SK-N-MC (cell line): ENCODE results near the gene CSE1L.

Experiments used
- EZH2 ChIP-seq: fragments of 200-600 bp; sonication (generic); IDR thresholded peaks from one replicate; pipeline ENCODE4 v1.6.1; 2017; ENCODE audit warnings: antibody characterized with exemption
- POLR2AphosphoS5 ChIP-seq: IDR thresholded peaks from 2 replicates; pipeline ENCODE4 v1.6.1; 2012; ENCODE audit warnings: mild to moderate bottlenecking, low read depth, low read length, borderline replicate concordance

DNA sequence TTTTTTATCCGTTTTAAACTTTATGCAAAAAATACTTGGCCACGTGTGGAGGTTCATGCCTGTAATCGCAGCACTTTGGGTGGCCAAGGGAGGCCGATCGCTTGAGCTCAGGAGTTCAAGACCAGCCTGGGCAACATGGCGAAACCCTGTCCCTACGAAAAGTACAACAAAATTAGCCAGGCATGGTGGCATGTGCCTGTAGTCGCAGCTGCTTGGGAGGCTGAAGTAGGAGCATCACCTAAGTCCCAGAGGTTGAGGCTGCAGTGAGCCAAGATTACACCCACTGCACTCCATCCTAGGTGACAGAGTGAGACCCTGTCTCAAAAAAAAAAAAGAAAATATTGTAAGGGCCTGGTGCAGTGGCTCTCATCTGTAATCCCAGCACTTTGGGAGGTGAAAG is 45.0 kb downstream of the CSE1L start:
- TF ChIP-seq POLR2AphosphoS5 (no peak), EZH2 (no peak)
